GM08714 (cell line): ENCODE results near the gene MCUR1.
"Not testable (repeated sequence)": the region's sequence is repeated elsewhere in the genome, so short reads cannot be mapped to it uniquely, and the experiment has no call there.

Experiments
- H3K4me3 ChIP-seq: fragments of 200-500 bp; sonication (Bioruptor generic); 2 replicates; pipeline ENCODE4 v1.5.1; 2014; ENCODE audit warnings: mild to moderate bottlenecking, low read length, inconsistent platforms
- ZNF274 ChIP-seq: IDR thresholded peaks from 2 replicates; pipeline ENCODE4 v1.6.1; 2012; ENCODE audit warnings: mild to moderate bottlenecking, low read depth, low read length

Gene MCUR1

DNA sequence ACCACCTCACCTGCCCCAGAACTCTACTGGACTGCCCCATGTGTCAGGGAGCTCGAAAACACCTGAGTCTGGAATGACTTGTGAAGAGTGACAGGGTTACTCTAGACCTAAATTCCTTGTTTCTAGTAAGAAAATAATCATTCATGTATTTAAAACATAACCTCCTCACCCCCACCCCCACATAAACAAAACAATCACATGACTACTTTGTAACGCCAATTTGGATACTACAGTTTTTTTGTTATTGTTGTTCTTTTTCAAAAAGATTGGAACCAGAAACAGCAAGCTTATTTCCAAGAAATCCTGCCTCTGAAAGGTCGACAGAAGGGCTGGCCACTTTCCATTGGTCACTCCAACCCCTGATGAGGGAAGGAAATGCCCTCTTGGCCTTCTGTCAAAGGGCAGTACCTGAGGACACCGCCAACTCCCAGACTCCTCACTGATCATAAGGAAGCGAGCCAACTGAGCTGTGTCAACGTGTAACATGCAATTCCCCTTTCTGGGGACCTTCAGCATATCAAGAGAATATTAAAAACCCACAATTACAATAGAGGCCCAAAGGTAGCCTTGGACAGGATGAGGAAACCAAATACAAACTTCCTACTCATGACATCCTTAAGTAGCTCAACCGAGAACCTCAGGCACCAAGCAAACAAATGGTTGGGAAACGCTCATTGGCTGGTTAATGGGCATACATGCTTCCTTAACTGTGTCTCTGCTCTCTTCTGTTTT lies 2.6 kb downstream of the MCUR1 start:
- no peak overlapping the region for H3K4me3 ChIP-seq
- TF ChIP-seq ZNF274: no peak

DNA sequence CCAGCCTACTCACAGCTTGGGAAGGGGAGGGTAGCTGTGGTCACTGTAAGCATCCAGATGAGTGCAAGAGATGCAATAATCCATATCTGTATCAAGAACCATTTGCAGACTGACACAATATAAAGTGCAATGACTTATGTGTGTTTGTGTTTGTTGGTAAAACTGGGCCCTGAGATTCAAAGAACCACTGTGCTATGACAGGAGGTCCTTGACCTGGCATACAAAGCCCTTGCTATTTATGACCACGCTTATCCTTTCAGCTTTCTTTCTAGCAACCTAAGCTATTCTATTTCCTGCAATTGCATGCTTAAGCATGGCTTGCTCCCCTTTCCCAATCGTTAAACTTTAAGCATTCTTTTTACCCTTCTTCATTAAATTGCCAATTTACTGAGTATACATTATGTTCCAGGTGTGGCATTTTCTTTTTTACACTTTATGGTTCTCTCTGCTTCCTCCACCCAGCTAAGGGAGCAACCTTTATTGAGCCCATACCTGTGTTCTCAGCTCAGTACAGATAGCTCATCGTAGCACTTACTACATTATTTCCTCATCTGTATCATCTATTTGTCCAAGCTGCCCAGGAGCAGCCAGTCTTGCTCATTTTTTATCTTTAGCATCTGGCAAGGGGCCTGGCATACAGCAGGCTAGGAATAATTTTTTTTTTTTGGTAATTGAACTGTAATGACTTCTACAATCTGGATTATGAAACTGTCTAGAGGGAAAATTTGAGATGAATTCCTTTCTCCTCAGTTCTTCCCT lies 3.5 kb downstream of the MCUR1 start:
- H3K4me3 ChIP-seq: no peak overlapping the region
- no peak for TF ChIP-seq ZNF274

DNA sequence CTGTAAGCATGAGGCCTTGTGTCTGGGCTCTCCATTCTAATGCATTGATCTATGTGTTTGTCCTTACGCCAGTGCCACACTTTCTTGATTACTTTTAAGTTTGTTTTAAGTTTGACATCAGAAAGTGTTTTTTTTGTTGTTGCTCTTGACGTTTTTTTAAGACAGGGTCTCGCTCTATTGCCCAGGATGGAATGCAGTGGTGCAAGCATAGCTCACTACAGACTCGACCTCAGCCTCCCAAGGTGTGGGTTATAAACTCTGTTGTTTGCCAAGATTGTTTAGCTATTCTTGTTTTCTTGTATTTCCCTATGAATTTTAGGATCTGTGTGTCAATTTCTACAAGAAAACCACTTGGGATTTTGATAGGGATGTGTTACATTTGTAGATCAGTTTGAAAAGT lies 5.6 kb downstream of the MCUR1 start:
- no peak overlapping the region for H3K4me3 ChIP-seq
- no peak for TF ChIP-seq ZNF274

DNA sequence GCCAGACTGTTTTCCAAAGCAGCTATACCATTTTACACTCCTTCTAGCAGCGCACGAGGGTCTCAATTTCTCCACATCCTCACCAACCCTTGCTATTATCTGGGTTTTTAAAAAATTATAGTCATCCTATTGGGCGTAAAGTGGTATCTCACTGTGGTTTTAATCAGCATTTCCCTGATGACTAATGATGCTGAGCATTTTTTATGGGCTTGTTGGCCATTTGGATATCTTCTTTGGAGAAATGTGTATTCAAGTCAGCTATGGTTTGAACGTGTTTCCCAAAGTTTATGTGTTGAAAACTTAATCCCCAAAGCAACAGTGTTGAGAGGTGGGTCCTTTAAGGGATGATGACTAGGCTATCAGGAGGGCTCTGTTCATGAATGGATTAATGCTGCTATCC lies 6.7 kb downstream of the MCUR1 start:
- TF ChIP-seq ZNF274: no peak
- H3K4me3 ChIP-seq: no peak overlapping the region

DNA sequence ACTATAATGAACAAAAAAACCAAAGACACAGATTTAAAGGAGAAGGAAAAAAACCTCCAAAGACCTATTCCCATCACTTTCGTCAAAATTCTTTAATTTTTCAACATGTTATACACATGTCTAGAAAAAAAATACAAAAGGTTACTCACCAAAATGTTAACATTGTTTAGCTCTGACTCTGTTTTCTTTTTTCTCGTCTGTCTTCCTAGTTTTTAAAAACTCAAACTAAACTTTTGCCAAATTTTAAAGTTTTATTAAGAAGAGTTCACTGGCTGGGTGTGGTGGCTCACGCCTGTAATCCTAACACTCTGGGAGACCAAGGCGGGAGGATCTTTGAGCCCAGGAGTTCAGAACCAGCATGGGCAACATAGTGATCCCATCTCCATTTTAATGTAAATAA lies 10.8 kb downstream of the MCUR1 start:
- no peak for TF ChIP-seq ZNF274
- H3K4me3 ChIP-seq: no peak overlapping the region

DNA sequence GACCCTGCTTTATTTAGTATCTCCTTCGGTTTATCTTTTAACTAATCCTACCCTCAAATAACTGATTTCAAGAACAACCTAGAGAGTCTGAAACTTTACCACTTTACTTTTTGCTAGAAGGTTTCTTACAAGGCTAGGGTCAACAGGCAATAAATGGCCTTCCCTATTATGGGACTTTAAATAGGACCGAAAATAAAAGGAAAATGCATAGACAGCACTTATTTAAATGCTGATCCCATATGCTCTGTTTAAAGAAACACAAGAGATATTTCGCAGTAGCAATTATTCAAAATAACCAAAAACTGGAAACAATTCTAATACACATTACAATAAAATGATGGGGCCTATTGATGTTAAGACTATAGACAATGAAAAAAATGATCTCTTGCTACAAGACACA lies 13.7 kb downstream of the MCUR1 start:
- no peak for TF ChIP-seq ZNF274
- no peak overlapping the region for H3K4me3 ChIP-seq

DNA sequence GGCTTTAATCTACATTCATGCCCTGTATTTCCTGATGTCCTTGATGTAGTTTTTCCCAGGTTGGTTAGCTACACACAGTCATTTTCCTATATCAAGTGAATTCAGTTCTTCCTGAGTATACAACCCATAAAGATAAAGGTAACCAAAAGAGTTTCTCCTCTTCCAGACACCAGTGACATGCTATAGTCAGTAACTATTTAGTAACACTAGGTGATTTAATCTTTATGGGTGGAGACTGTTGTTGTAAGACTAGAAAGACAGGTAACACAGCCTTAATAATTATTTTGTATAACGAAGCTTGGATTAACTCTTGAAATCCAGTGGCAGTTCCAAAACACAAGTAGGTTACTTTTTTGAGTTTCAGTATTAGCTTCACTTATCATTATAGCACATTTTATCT lies 17.6 kb downstream of the MCUR1 start:
- no peak overlapping the region for H3K4me3 ChIP-seq
- no peak for TF ChIP-seq ZNF274

DNA sequence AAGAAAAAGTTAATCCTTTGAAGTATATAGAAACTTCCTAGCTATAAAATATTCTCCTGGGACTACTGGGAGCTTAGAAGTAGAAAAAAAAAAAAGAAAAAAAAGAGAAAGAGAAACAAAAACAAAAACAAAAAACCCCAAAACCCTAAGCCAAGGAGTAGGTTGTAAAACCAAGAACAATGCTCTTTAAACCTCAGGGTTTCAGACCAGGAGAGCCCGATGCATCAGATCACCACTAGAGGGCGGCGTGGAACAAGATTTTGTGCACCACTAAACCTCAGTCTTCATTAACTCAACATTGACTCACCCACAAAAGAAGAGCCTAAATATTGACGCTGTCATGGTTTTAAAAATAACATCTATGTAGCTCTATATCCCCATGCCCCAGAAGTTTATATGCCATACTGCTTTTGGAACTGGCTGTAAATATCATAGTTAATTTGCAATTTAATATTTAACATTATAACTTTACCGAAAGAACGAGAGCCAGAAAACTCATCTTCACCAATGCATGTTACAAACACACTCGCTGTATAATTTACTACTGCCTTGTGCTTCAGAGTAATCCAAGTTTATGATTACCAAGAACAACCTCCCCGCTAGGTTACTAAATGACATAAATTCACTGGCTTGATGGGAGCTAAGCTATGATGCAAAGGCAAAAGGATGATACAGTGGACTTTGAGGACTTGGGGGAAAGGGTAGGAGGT lies 19.2 kb downstream of the MCUR1 start:
- no peak overlapping the region for H3K4me3 ChIP-seq
- TF ChIP-seq ZNF274: no peak

DNA sequence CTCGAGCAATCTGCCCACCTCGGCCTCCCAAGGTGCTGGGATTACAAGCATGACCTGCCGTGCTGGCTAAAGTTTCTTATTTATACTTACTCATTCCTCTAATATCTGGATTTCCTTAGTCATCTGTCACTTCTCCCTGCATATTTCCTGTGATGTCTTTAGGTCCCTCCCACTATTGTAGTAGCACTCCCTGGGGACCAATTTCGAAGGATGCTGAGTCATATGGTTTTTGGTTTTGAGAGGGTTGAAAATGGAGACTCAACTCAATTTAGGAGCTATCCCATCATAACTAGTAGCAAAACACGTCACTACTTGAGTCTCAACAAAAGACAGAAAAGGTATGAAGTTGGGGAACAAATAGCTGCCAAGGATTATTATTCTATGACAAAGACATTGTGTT lies 20.2 kb downstream of the MCUR1 start:
- TF ChIP-seq ZNF274: no peak
- no peak overlapping the region for H3K4me3 ChIP-seq

DNA sequence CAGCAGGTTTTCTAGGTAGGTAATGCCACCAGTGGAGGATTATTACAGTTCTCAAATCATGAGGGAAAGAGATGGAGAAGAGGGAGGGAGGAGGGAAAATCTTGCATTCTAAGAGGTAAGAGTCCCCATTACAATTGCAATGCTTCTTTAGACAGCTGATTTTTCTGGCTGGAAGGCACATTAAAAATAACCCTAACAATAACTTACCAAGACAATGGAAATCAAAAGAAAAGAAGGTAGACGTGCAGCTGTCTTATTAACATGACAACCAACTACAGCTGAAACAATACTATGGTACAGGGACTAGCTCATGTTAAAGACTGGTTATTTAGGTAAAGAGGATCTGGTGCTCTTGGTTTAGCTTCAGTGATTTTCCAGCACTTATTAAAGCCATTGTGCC lies 24.6 kb downstream of the MCUR1 start:
- no peak for TF ChIP-seq ZNF274
- no peak overlapping the region for H3K4me3 ChIP-seq

DNA sequence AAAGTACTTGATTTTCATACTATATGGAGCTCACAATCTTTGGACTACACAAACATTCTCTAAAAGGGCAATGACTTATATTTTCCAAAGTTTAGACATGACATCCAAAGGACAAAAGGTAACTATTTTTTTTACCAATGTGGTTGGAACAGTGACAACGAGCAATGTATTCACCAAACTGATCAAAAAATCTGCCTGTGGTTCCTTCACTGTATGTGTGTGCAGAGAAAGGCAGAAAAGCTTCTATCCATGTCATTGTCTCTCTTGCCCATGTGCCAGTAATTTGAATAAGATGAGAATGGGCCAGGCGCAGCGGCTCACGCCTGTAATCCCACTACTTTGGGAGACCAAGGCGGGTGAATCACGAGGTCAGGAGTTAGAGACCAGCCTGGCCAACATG lies 25.5 kb downstream of the MCUR1 start:
- no peak for TF ChIP-seq ZNF274
- no peak overlapping the region for H3K4me3 ChIP-seq

DNA sequence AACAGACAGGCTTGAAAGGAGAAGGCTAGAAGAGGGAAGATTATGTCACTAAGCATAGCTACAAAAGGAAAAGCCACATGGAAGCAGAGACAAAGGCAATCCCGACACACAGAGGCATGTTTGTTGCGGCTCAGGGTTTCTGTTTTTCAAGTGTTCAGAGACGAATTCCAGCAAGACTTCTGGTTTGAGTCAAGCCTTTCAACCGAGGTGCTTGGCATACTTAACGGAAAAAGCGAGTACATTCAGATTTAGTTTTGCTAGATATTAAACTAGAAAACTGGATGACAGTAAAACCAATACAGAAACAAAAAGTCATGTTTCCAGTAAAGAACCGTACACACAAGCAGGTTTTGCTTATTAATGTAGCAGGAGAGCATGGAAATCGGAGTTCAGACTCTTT lies 27.2 kb downstream of the MCUR1 start:
- TF ChIP-seq ZNF274: no peak
- no peak overlapping the region for H3K4me3 ChIP-seq

DNA sequence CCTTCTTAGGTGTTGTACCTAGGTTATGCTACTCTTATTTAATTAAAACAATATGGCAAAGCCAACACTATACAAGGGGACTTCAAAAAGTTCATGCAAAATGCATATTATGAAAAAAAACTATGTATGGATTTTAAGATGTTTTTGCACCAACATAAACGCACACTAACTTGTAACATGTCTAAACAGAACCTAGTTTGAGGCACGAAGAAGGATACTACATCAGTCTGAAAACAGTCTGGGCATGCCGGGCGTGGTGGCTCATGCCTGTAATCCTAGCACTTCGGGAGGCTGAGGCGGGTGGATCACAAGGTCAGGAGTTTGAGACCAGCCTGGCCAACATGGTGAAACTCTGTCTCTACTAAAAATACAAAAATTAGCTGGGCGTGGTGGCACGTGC lies 34.2 kb downstream of the MCUR1 start:
- not testable (repeated sequence) for H3K4me3 ChIP-seq

DNA sequence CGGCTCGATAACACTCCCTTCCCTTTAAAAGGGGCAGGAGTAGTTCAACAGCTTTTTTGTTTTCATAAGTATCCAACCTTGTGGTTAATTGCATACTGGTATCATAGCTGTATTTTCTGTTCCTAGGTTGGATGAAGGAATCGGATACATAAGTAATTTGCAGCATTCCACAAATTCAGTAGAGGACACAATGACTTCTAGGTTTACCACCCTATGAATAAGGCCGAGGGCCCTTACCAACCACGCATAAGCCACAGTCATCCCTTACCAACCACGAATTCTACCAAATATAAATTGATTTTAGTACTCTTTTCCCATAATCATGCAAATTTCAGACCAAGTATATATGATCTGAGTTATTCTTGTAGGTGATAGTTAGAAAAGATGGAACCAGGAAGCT lies 36.3 kb downstream of the MCUR1 start:
- H3K4me3 ChIP-seq: no peak overlapping the region
- no peak for TF ChIP-seq ZNF274

DNA sequence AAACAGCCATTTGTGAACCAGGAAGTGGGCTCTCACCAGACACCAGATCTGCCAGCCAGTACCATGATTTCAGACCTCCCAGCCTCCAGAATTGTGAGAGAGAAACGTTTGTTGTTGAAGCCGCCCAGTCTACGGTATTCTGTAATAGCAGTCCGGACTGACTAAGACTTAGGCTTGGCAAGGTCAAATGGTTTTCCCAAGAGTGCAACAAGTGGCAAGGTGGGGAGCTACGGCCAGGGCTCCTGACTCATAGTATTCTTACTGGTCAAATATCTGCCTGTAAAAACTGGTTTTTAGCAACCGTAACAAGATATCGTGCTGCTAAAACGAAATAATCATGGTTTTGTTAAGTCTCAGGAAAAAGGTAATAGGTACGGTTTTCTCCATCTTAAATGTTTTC lies 37.8 kb downstream of the MCUR1 start:
- TF ChIP-seq ZNF274: no peak

DNA sequence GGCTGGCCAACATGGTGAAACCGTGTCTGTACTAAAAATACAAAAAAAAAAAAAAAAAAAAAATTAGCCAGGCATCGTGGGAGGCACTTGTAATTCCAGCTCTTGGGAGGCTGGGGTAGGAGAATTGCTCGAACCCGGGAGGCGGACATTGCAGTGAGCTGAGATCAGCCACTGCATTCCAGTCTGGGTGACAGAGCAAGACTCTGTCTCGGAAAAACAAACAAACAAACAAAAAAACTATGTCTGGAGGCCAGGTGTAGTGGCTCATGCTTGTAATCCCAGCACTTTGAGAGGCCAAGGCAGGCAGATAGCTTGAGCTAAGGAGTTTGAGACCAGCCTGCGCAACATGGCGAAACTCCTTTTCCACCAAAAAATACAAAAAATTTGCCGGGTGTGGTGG lies 38.9 kb downstream of the MCUR1 start:
- not testable (repeated sequence) for H3K4me3 ChIP-seq

More for the DNA sequence above, 37.8 kb downstream of the MCUR1 start:
- no peak overlapping the region for H3K4me3 ChIP-seq

DNA sequence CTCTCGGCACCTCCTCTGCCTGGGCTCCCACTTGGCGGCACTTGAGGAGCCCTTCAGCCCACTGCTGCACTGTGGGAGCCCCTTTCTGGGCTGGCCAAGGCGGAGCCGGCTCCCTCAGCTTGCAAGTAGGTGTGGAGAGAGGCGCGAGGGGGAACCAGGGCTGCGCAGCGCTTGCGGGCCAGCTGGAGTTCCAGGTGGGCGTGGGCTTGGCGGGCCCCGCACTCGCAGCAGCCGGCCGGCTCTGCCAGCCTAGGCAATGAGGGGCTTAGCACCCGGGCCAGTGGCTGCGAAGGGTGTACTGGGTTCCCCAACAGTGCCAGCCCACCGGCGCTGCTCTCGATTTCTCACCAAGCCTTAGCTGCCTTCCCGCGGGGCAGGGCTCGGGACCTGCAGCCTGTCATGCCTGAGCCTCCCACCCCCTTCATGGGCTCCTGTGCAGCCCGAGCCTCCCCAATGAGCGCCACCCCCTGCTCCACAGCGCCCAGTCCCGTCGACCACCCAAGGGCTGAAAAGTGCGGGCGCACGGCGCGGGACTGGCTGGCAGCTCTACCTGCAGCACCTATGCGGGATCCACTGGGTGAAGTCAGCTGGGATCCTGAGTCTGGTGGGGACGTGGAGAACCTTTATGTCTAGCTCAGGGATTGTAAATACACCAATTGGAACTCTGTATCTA lies 41.9 kb downstream of the MCUR1 start:
- H3K4me3 ChIP-seq: not testable (repeated sequence)
